PC-9 (cell line): ENCODE data around the gene COMT. TPM values are rescaled to one million over a fixed set of nuclear protein-coding genes. Genes with fewer than 3 reads are reported as not detected.

Source experiments
- BruUV-seq: library from RNA; stranded (reverse); fragments of 400-500 nt; replicated peaks from 2 replicates; lab custom pipeline; 2021; lab: Mats Ljungman, UMichigan
- CTCF ChIA-PET: fragments of 300-600 bp; sonication (Branson Sonifier 250); formaldehyde crosslinking; loops from one replicate; lab custom pipeline; 2022; ENCODE audit warnings: antibody characterized with exemption; lab: Charles Lee
- POLR2A ChIA-PET: fragments of 300-600 bp; sonication (Branson Sonifier 250); formaldehyde crosslinking; loops from one replicate; lab custom pipeline; 2022; ENCODE audit warnings: antibody characterized with exemption; ENCODE audit not compliant: unreplicated experiment; lab: Charles Lee
- DNase-seq, 2 experiments: peaks; one replicate each; pipeline versions ENCODE4 v3.0.0 to v3.0.0-alpha.2; 2015 to 2022; ENCODE audit warnings: mixed read lengths in 1 of 2
- H2AFZ ChIP-seq: fragments of 200-600 bp; sonication (generic); 2 replicates; pipeline ENCODE4 v1.8.1; 2017; ENCODE audit warnings: antibody characterized with exemption
- H3F3A ChIP-seq: fragments of 200-600 bp; sonication (generic); 2 replicates; pipeline ENCODE4 v1.8.1; 2017; ENCODE audit warnings: antibody characterized with exemption, mild to moderate bottlenecking, low read depth; ENCODE audit not compliant: insufficient read depth
- H3K27ac ChIP-seq: fragments of 200-600 bp; sonication (generic); 2 replicates; pipeline ENCODE4 v1.6.1; 2016; ENCODE audit warnings: mixed run types
- H3K27me3 ChIP-seq: fragments of 200-600 bp; sonication (generic); 2 replicates; pipeline ENCODE4 v1.6.1; 2016; ENCODE audit warnings: low read depth, mixed run types; ENCODE audit not compliant: insufficient read depth
- H3K36me3 ChIP-seq: fragments of 200-600 bp; sonication (generic); 2 replicates; pipeline ENCODE4 v1.6.1; 2016; ENCODE audit warnings: low read depth, mixed run types
- H3K4me1 ChIP-seq: fragments of 200-600 bp; sonication (generic); replicated peaks from 2 replicates; pipeline ENCODE4 v1.6.1; 2016; ENCODE audit warnings: mixed run types; ENCODE audit not compliant: insufficient read depth
- H3K4me2 ChIP-seq: fragments of 200-600 bp; sonication (generic); 2 replicates; pipeline ENCODE4 v1.6.1; 2017; ENCODE audit warnings: mixed run types
- H3K4me3 ChIP-seq: fragments of 200-600 bp; sonication (generic); 2 replicates; pipeline ENCODE4 v1.6.1; 2016; ENCODE audit warnings: mixed run types
- H3K79me2 ChIP-seq: fragments of 200-600 bp; sonication (generic); 2 replicates; pipeline ENCODE4 v1.6.1; 2017; ENCODE audit warnings: low read depth, mixed run types
- H3K9me2 ChIP-seq: fragments of 200-600 bp; sonication (generic); 2 replicates; pipeline ENCODE4 v1.8.1; 2017; ENCODE audit warnings: mild to moderate bottlenecking; ENCODE audit not compliant: insufficient read depth
- H3K9me3 ChIP-seq: fragments of 200-600 bp; sonication (generic); 2 replicates; pipeline ENCODE4 v1.8.1; 2016; ENCODE audit warnings: low read depth; ENCODE audit not compliant: insufficient read depth
- H4K20me1 ChIP-seq: fragments of 200-600 bp; sonication (generic); 2 replicates; pipeline ENCODE4 v1.8.1; 2017; ENCODE audit not compliant: insufficient read depth
- EZH2 ChIP-seq: fragments of 200-600 bp; sonication (generic); IDR thresholded peaks from 2 replicates; pipeline ENCODE4 v1.8.0; 2017; ENCODE audit warnings: antibody characterized with exemption, low read depth
- intact Hi-C: fragments of 100-400 bp; cut with micrococcal nuclease; formaldehyde crosslinking; loops from one replicate; pipeline ENCODE4 v1.10.0; 2022; ENCODE audit not compliant: unreplicated experiment
- total RNA-seq: library from RNA; stranded (reverse); gene quantifications from 2 replicates; pipeline ENCODE4 v1.2.3, GENCODE V29; 2021
- TF ChIP-seq, protein P1 (sequence below): fragments of 200-600 bp; sonication (generic); conservative IDR thresholded peaks from 2 replicates; pipeline ENCODE4 v1.6.1; 2017; ENCODE audit warnings: mixed run types, antibody characterized with exemption, mild to moderate bottlenecking, moderate library complexity

COMT gene
- total RNA-seq, 1 experiment from 2014 or later = 99.9 TPM

DNA sequence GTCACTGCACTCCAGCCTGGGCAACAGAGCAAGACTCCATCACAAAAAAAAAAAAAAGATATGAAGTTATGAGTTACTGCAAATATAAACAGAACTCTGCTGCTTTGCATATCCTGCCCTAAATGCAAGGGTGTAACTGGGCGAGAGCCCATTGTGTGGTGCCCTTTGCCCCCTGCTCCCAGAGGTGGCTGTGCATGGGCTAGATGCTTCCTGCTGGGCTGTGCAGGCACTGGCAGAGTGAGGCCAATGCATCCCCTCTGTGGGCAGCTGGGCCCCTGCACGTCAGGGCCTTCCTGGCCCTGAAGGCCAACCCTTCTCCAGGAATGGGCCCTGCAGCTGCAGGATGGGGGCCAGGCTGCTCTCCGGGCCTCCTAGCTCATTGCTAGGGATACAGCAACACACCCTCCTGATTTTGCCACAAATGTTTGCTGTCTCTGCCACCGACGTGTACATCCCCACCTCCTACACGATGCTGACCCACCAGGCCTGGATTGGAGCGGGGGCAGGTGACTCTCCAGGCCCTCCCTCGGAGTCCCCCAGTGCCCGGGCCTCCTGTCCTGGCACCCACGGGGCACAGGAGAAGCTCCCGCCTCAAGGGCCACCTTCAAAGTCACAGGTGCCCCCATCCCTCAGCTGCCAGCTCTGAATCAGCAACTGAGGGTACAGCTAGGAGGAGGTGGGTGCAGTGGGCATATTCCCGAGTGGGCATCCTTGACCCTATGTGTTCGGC lies 40.7 kb upstream of the COMT start:
- BruUV-seq = no TSS peak
- H4K20me1 ChIP-seq = no peaks in the 10 kb centered on the region

DNA sequence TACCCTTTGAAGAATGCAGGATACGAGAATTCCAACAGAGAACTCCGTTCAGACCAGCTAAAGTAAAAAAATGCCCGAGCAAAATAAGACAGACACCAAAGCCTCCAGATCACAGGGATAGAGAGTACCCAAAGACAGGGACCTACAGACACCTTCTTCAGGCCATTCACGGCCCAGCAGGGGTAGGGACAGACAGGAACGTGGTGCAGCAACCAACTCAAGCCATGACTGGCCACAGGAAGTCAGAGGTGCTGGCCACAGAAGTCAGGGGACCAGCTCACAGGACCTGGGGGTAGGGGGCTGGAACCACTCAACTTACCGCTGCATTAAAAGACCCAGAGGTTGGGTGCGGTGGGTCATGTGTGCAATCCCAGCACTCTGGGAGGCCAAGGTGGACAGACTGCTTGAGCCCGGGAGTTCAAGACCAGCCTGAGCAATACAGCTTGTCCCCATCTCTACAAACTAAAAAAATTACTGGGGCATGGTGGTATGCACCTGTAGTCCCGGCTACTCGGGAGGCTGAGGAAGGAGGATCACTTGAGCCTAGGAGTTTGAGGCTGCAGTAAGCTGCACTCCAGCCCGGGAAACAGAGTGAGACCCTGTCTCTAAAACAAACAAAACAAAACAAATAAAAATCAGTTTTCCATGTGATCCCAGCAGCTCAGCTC lies 39.9 kb upstream of the COMT start:
- Histone ChIP-seq H3K4me3 (no peak overlapping the region), H3K4me2 (no peak overlapping the region), H3K9me2 (no peaks in the 10 kb centered on the region), H3K27me3 (no peaks in the 10 kb centered on the region), H3K4me1 (no peaks in the 10 kb centered on the region), H3K27ac (no peak overlapping the region), H3K9me3 (no peaks in the 10 kb centered on the region), H4K20me1 (no peaks in the 10 kb centered on the region), H3F3A (no peaks in the 10 kb centered on the region), H2AFZ (no peak overlapping the region), H3K36me3 (no peaks in the 10 kb centered on the region), H3K79me2 (no peaks in the 10 kb centered on the region)
- DNase-seq = no peak
- POLR2A ChIA-PET = no interaction called here
- no peak for TF ChIP-seq EZH2
- TF ChIP-seq, protein P1, sequence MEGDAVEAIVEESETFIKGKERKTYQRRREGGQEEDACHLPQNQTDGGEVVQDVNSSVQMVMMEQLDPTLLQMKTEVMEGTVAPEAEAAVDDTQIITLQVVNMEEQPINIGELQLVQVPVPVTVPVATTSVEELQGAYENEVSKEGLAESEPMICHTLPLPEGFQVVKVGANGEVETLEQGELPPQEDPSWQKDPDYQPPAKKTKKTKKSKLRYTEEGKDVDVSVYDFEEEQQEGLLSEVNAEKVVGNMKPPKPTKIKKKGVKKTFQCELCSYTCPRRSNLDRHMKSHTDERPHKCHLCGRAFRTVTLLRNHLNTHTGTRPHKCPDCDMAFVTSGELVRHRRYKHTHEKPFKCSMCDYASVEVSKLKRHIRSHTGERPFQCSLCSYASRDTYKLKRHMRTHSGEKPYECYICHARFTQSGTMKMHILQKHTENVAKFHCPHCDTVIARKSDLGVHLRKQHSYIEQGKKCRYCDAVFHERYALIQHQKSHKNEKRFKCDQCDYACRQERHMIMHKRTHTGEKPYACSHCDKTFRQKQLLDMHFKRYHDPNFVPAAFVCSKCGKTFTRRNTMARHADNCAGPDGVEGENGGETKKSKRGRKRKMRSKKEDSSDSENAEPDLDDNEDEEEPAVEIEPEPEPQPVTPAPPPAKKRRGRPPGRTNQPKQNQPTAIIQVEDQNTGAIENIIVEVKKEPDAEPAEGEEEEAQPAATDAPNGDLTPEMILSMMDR = no peak
- no TSS peak for BruUV-seq
- CTCF ChIA-PET = no interaction called here
- intact Hi-C loops = no loop called here

More for the DNA sequence above, 40.7 kb upstream of the COMT start:
- no peak overlapping the region for H3K4me3 ChIP-seq
- ChIA-PET CTCF (no interaction called here), POLR2A (no interaction called here)
- H3K27me3 ChIP-seq = no peaks in the 10 kb centered on the region
- no peaks in the 10 kb centered on the region for H3F3A ChIP-seq
- no peak overlapping the region for H2AFZ ChIP-seq
- H3K9me3 ChIP-seq = no peaks in the 10 kb centered on the region
- TF ChIP-seq EZH2 = no peak
- TF ChIP-seq, protein P1 = no peak
- no peaks in the 10 kb centered on the region for H3K79me2 ChIP-seq
- intact Hi-C loops = no loop called here
- no peaks in the 10 kb centered on the region for H3K4me1 ChIP-seq
- DNase-seq = no peak
- H3K4me2 ChIP-seq = no peak overlapping the region
- H3K36me3 ChIP-seq = no peaks in the 10 kb centered on the region
- no peaks in the 10 kb centered on the region for H3K9me2 ChIP-seq
- no peak overlapping the region for H3K27ac ChIP-seq

DNA sequence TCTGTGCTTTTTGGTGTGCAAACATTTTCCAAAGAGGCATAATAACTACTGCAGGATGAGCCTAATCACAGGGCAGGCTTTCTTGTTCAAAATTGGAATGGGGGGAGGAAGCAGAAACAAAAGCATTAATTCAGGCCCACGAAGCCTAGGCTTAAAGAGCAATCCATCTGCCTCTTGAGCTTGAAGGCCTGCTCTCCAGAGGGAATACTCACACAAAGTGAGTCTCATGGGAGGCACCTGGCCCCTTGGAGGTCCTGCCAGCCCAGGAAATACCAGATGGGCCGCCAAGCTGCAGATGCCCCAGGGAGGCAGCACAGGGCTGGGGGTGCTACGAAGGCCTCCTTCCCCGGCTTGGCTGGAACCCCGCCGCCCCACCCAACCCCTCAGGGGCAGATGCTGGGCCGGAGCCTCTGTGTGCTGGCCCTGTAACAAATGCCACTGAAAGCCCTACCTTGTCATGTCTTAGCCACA lies 39.3 kb upstream of the COMT start:
- H3K9me2 ChIP-seq = no peaks in the 10 kb centered on the region
- H3F3A ChIP-seq = no peaks in the 10 kb centered on the region
- TF ChIP-seq, protein P1 = no peak
- TF ChIP-seq EZH2 = no peak
- no peak overlapping the region for H2AFZ ChIP-seq
- intact Hi-C loops = no loop called here
- H3K4me2 ChIP-seq = no peak overlapping the region
- H3K4me1 ChIP-seq = no peaks in the 10 kb centered on the region
- no peak overlapping the region for H3K27ac ChIP-seq
- H3K4me3 ChIP-seq = no peak overlapping the region
- H3K9me3 ChIP-seq = no peaks in the 10 kb centered on the region
- BruUV-seq = no TSS peak
- POLR2A ChIA-PET = no interaction called here
- no peaks in the 10 kb centered on the region for H3K79me2 ChIP-seq
- CTCF ChIA-PET = no interaction called here
- DNase-seq = no peak
- no peaks in the 10 kb centered on the region for H3K27me3 ChIP-seq
- no peaks in the 10 kb centered on the region for H3K36me3 ChIP-seq
- H4K20me1 ChIP-seq = no peaks in the 10 kb centered on the region
